SHP77 (cell line): ENCODE data around the gene RSPO1.

ENCODE experiments used
- DNase-seq, 2 experiments: peaks; one replicate each; lab custom pipeline; 2025; lab: John Stamatoyannopoulos, UW

The RSPO1 gene

GRCh38 chr1:37564892-37565291 is 69.8 kb downstream of the RSPO1 start:
- no peak for DNase-seq

- no peak for DNase-seq
Measured at GRCh38 chr1:37562984-37563383, 71.7 kb downstream of the RSPO1 start.
